ENCODE measurements around the gene RNF227. TPM values are rescaled to one million over a fixed set of nuclear protein-coding genes. Genes with fewer than 3 reads are reported as not detected.
A peak's percentile ranks its signal among the peaks of the same experiment; 100 is the strongest.
"Not testable (repeated sequence)": the region's sequence is repeated elsewhere in the genome, so short reads cannot be mapped to it uniquely, and the experiment has no call there.

The RNF227 gene
- total and polyA plus RNA-seq, 7 donors: 0.62 to 2.6 (median 1.5) TPM

DNA sequence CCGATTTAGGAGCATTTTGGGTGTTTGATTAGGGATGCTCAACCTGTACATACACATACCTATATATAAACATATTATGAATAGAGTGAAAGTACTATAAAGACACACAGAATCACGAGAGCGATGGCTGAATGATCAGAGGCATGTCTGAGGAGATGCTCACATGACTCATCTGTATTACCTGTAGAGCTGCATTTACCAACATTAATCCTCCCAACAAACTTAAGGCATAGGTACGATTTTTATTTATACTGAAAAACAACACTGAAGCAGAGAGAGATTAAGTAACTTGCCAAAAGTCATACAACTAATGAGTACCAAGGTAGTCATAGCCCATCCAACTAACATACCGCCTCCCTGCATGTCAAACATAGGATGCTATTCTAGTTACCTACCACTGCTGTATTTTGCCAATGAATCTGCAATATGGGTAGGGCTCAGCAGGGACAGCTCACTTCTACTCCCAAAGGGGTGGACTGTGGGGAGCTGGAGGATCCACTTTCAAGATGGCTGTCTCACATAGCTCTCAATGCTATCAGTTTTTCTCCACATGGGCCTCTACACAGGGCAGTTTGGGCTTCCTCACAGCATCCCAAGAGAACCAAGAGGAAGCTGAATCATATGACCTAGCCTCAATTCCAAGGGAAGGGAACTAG, 51.0 kb downstream of the RNF227 start:
- H3K4me1 ChIP-seq: no peaks in the 10 kb centered on the region
- peaks cover 3 to 27% of the 10 kb centered on the region in 2 donors for H3K36me3 ChIP-seq (ENCODE audit: insufficient read depth in 1 of 2, low read depth in 1 of 2)

GRCh38 chr17:7864384-7864783, 51.7 kb downstream of the RNF227 start:
- not testable (repeated sequence) for H3K4me3 ChIP-seq; H3K9me3 ChIP-seq; H3K27ac ChIP-seq; H3K4me1 ChIP-seq; H3K27me3 ChIP-seq (ENCODE audit: insufficient read depth in 3 of 3, low read length in 2 of 3); DNase-seq; ATAC-seq
- WGBS, 3 donors: 74 to 84% (median 74%) methylated on average over 5 of the region's 5 CpGs
- intact Hi-C loops (cut with DNase I): loop anchor here (5.0 kb wide), 4 partner anchors 33 to 193 kb away; no protein-coding TSS in a partner anchor
- H3K36me3 ChIP-seq (ENCODE audit: insufficient read depth in 1 of 2, low read depth in 1 of 2): peaks cover 3 to 29% of the 10 kb centered on the region in 2 donors

More for the DNA sequence above, 51.0 kb downstream of the RNF227 start:
- Histone ChIP-seq H3K4me3 (no peak overlapping the region), H3K9me3 (no peaks in the 10 kb centered on the region), H3K27ac (no peak overlapping the region), H3K27me3 (ENCODE audit: insufficient read depth in 3 of 3, low read length in 2 of 3) (no peaks in the 10 kb centered on the region)
- ATAC-seq (peak in 1 of 4 donors; percentile 11), DNase-seq (no peak)
- 90 to 95% (median 93%) methylated on average over 5 of the region's 5 CpGs for WGBS, 3 donors
- TF ChIP-seq, protein P1, sequence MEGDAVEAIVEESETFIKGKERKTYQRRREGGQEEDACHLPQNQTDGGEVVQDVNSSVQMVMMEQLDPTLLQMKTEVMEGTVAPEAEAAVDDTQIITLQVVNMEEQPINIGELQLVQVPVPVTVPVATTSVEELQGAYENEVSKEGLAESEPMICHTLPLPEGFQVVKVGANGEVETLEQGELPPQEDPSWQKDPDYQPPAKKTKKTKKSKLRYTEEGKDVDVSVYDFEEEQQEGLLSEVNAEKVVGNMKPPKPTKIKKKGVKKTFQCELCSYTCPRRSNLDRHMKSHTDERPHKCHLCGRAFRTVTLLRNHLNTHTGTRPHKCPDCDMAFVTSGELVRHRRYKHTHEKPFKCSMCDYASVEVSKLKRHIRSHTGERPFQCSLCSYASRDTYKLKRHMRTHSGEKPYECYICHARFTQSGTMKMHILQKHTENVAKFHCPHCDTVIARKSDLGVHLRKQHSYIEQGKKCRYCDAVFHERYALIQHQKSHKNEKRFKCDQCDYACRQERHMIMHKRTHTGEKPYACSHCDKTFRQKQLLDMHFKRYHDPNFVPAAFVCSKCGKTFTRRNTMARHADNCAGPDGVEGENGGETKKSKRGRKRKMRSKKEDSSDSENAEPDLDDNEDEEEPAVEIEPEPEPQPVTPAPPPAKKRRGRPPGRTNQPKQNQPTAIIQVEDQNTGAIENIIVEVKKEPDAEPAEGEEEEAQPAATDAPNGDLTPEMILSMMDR (IDR thresholded peaks at IDR 0.05): no peak
- intact Hi-C loops (cut with DNase I): loop anchor here (5.0 kb wide), 4 partner anchors 32 to 192 kb away; no protein-coding TSS in a partner anchor

Other genes starting within 250 kb of the RNF227 start
- 10 to 100 TPM; 18.1 to 36.7 (median 19.4) TPM for gene TP53, start 228.8 kb downstream of the RNF227 start, total RNA-seq
- 10 to 100 TPM in 2 of 3 donors, 1 to 10 TPM in 1; 7.4 to 15.7 (median 10.6) TPM for gene TP53, start 228.8 kb downstream of the RNF227 start, polyA plus RNA-seq
- 1 to 10 TPM; 4.5 to 6.6 (median 5.0) TPM for gene WRAP53, start 227.8 kb downstream of the RNF227 start, total RNA-seq
- 10 to 100 TPM in 2 of 3 donors, 1 to 10 TPM in 1; 6.5 to 14.4 (median 11.2) TPM for gene WRAP53, start 227.8 kb downstream of the RNF227 start, polyA plus RNA-seq
- under 1 TPM in 3 of 4 donors, not detected in 1; 0.11 to 0.37 (median 0.17) TPM for gene EFNB3, start 211.1 kb downstream of the RNF227 start, total RNA-seq
- gene EFNB3, start 211.1 kb downstream of the RNF227 start, polyA plus RNA-seq: under 1 TPM in 2 of 3 donors, not detected in 1; 0.09 to 0.12 TPM
- under 1 TPM; 0.04 to 0.10 (median 0.05) TPM for gene DNAH2, start 198.5 kb downstream of the RNF227 start, total RNA-seq
- gene DNAH2, start 198.5 kb downstream of the RNF227 start, polyA plus RNA-seq: under 1 TPM; 0.01 to 0.10 (median 0.08) TPM
- 10 to 100 TPM; 11.8 to 26.0 (median 17.9) TPM for gene KDM6B, start 82.1 kb downstream of the RNF227 start, total RNA-seq
- 10 to 100 TPM in 1 of 3 donors, 1 to 10 TPM in 2; 2.8 to 16.6 (median 6.3) TPM for gene KDM6B, start 82.1 kb downstream of the RNF227 start, polyA plus RNA-seq
- 10 to 100 TPM; 16.3 to 31.3 (median 19.0) TPM for gene TMEM88, start 61.2 kb downstream of the RNF227 start, total RNA-seq
- 10 to 100 TPM; 24.0 to 57.4 (median 42.6) TPM for gene TMEM88, start 61.2 kb downstream of the RNF227 start, polyA plus RNA-seq
- 10 to 100 TPM; 60.8 to 95.4 (median 73.3) TPM for gene NAA38, start 58.7 kb downstream of the RNF227 start, total RNA-seq
- gene NAA38, start 58.7 kb downstream of the RNF227 start, polyA plus RNA-seq: 100 to 1,000 TPM; 104 to 148 (median 109) TPM
- 10 to 100 TPM in 2 of 4 donors, 1 to 10 TPM in 2; 9.9 to 11.9 (median 10.2) TPM for gene CYB5D1, start 58.3 kb downstream of the RNF227 start, total RNA-seq
- gene CYB5D1, start 58.3 kb downstream of the RNF227 start, polyA plus RNA-seq: 10 to 100 TPM in 2 of 3 donors, 1 to 10 TPM in 1; 7.1 to 31.7 (median 10.4) TPM
- gene CHD3, start 27.5 kb downstream of the RNF227 start, total RNA-seq: 10 to 100 TPM in 1 of 4 donors, 1 to 10 TPM in 3; 5.8 to 13.1 (median 7.5) TPM
- 1 to 10 TPM; 3.3 to 6.9 (median 6.8) TPM for gene CHD3, start 27.5 kb downstream of the RNF227 start, polyA plus RNA-seq
- gene KCNAB3, start 13.6 kb upstream of the RNF227 start, total RNA-seq: under 1 TPM in 3 of 4 donors, not detected in 1; 0.38 to 0.77 (median 0.57) TPM
- under 1 TPM; 0.18 to 0.52 (median 0.21) TPM for gene KCNAB3, start 13.6 kb upstream of the RNF227 start, polyA plus RNA-seq
- 10 to 100 TPM; 47.7 to 84.9 (median 75.0) TPM for gene TRAPPC1, start 15.7 kb upstream of the RNF227 start, total RNA-seq
- gene TRAPPC1, start 15.7 kb upstream of the RNF227 start, polyA plus RNA-seq: 10 to 100 TPM; 64.0 to 78.4 (median 76.1) TPM
- gene CNTROB, start 15.9 kb upstream of the RNF227 start, total RNA-seq: 1 to 10 TPM; 5.5 to 9.5 (median 7.4) TPM
- gene CNTROB, start 15.9 kb upstream of the RNF227 start, polyA plus RNA-seq: 1 to 10 TPM; 5.9 to 9.6 (median 8.8) TPM
- not detected for gene GUCY2D, start 86.3 kb upstream of the RNF227 start, total RNA-seq
- gene GUCY2D, start 86.3 kb upstream of the RNF227 start, polyA plus RNA-seq: not detected
- gene ALOX15B, start 122.8 kb upstream of the RNF227 start, total RNA-seq: under 1 TPM in 3 of 4 donors, not detected in 1; 0.13 to 0.42 (median 0.32) TPM
- 1 to 10 TPM in 1 of 3 donors, under 1 TPM in 1, not detected in 1; 0.09 to 1.1 TPM for gene ALOX15B, start 122.8 kb upstream of the RNF227 start, polyA plus RNA-seq
- not detected for gene ALOX12B, start 171.4 kb upstream of the RNF227 start, total RNA-seq
- gene ALOX12B, start 171.4 kb upstream of the RNF227 start, polyA plus RNA-seq: not detected
- not detected for gene ALOXE3, start 202.2 kb upstream of the RNF227 start, total RNA-seq
- gene ALOXE3, start 202.2 kb upstream of the RNF227 start, polyA plus RNA-seq: under 1 TPM in 1 of 3 donors, not detected in 2; 0.42 TPM
- under 1 TPM in 1 of 4 donors, not detected in 3; 0.30 TPM for gene HES7, start 207.8 kb upstream of the RNF227 start, total RNA-seq
- gene HES7, start 207.8 kb upstream of the RNF227 start, polyA plus RNA-seq: under 1 TPM in 1 of 3 donors, not detected in 2; 0.10 TPM
- gene PER1, start 236.1 kb upstream of the RNF227 start, total RNA-seq: 100 to 1,000 TPM in 3 of 4 donors, 10 to 100 TPM in 1; 48.9 to 278 (median 166) TPM
- 100 to 1,000 TPM; 133 to 173 (median 145) TPM for gene PER1, start 236.1 kb upstream of the RNF227 start, polyA plus RNA-seq
- gene VAMP2, start 246.7 kb upstream of the RNF227 start, total RNA-seq: 10 to 100 TPM; 39.7 to 59.2 (median 49.8) TPM
- 10 to 100 TPM; 33.2 to 49.5 (median 35.2) TPM for gene VAMP2, start 246.7 kb upstream of the RNF227 start, polyA plus RNA-seq

All from psoas muscle (tissue), 8 donors.